ENCODE data around the gene ZNF18. TPM values are rescaled to one million over a fixed set of nuclear protein-coding genes. Genes with fewer than 3 reads are reported as not detected.

Gene ZNF18
- total and polyA plus RNA-seq, 2 of the 13 experiments (the other 11 are each of a cell fraction or from before 2014, with no cell fraction given): 2.4 to 5.4 TPM

DNA sequence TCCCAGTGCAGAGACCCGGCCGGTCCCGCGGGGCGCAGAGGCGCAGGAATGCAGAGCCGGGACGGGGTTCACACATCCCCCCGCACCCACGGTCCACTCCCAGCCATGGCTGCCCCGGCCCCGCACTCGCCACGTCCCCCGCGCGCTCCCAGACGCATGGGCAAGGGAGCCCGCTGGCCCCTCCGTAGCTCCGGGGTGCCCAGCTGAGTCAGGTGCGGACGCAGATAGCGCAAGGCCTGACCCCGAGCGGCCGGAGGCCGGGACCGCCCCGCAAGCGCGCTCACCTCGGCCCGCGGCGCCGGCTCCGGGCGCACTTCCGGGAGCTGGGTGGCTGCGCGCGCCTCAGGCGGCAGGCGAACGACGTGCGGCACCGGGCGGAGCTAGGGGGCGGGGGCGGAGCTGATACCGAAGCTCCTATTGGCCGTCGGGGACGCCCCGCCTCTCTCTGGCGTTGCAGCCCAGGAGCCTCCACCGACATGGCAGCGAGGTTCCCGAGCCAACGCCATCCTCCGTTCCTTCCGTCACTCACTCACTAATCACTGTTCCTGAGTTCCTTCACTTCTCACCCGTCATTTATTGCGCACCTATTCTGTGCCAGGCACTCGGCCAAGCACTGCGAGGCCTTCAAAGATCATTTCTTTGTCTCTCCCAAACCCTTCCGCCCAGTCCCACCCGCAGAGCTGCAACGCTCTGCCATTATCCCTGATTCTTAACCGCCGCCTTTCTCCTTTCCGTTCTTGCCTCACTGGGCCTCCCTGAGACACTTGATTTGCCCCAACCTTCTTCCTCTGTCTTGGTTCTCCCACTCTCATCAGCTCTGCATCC, at the start of gene ZNF18 (continued):
- TF ChIP-seq, protein P1, sequence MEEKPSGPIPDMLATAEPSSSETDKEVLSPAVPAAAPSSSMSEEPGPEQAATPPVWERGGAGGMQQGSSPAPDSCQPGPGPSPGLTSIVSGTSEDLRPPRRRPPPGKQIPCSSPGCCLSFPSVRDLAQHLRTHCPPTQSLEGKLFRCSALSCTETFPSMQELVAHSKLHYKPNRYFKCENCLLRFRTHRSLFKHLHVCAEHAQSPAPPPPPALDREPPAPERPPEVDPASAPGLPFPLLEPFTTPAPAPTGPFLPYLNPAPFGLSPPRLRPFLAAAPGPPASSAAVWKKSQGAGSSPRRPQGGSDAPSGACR (CRISPR knock-in tag; IDR thresholded peaks at IDR 0.05): no peak
- no peak for TF ChIP-seq ZNF251 (CRISPR knock-in tag; IDR thresholded peaks at IDR 0.05)
- no peak for TF ChIP-seq TBL1XR1 (IDR thresholded peaks at IDR 0.05; ENCODE audit: borderline replicate concordance, low read length, partially characterized antibody)
- TF ChIP-seq, protein P2, sequence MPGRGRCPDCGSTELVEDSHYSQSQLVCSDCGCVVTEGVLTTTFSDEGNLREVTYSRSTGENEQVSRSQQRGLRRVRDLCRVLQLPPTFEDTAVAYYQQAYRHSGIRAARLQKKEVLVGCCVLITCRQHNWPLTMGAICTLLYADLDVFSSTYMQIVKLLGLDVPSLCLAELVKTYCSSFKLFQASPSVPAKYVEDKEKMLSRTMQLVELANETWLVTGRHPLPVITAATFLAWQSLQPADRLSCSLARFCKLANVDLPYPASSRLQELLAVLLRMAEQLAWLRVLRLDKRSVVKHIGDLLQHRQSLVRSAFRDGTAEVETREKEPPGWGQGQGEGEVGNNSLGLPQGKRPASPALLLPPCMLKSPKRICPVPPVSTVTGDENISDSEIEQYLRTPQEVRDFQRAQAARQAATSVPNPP (CRISPR knock-in tag; IDR thresholded peaks at IDR 0.05): no peak
- no peak for TF ChIP-seq MIER3 (CRISPR knock-in tag; IDR thresholded peaks at IDR 0.05; ENCODE audit: borderline replicate concordance)
- TF ChIP-seq, protein P3, sequence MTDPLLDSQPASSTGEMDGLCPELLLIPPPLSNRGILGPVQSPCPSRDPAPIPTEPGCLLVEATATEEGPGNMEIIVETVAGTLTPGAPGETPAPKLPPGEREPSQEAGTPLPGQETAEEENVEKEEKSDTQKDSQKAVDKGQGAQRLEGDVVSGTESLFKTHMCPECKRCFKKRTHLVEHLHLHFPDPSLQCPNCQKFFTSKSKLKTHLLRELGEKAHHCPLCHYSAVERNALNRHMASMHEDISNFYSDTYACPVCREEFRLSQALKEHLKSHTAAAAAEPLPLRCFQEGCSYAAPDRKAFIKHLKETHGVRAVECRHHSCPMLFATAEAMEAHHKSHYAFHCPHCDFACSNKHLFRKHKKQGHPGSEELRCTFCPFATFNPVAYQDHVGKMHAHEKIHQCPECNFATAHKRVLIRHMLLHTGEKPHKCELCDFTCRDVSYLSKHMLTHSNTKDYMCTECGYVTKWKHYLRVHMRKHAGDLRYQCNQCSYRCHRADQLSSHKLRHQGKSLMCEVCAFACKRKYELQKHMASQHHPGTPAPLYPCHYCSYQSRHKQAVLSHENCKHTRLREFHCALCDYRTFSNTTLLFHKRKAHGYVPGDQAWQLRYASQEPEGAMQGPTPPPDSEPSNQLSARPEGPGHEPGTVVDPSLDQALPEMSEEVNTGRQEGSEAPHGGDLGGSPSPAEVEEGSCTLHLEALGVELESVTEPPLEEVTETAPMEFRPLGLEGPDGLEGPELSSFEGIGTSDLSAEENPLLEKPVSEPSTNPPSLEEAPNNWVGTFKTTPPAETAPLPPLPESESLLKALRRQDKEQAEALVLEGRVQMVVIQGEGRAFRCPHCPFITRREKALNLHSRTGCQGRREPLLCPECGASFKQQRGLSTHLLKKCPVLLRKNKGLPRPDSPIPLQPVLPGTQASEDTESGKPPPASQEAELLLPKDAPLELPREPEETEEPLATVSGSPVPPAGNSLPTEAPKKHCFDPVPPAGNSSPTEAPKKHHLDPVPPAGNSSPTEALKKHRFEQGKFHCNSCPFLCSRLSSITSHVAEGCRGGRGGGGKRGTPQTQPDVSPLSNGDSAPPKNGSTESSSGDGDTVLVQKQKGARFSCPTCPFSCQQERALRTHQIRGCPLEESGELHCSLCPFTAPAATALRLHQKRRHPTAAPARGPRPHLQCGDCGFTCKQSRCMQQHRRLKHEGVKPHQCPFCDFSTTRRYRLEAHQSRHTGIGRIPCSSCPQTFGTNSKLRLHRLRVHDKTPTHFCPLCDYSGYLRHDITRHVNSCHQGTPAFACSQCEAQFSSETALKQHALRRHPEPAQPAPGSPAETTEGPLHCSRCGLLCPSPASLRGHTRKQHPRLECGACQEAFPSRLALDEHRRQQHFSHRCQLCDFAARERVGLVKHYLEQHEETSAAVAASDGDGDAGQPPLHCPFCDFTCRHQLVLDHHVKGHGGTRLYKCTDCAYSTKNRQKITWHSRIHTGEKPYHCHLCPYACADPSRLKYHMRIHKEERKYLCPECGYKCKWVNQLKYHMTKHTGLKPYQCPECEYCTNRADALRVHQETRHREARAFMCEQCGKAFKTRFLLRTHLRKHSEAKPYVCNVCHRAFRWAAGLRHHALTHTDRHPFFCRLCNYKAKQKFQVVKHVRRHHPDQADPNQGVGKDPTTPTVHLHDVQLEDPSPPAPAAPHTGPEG (CRISPR knock-in tag; IDR thresholded peaks at IDR 0.05): peak; percentile 64; the same call in 1 of the 2 replicates
- TF ChIP-seq SPEN (CRISPR knock-in tag; IDR thresholded peaks at IDR 0.05; ENCODE audit: low read depth): peak; percentile 58; the same call in 1 of the 2 replicates
- peak; percentile 71; the same call in 1 of the 3 replicates for TF ChIP-seq MXI1 (IDR thresholded peaks at IDR 0.05; ENCODE audit: borderline replicate concordance, low read depth, low read length)
- peak; percentile 12 for TF ChIP-seq IKZF4 (CRISPR knock-in tag; IDR thresholded peaks at IDR 0.05; ENCODE audit: borderline replicate concordance, low read depth, not compliant biosample characterization)
- TF ChIP-seq ZNF543 (CRISPR knock-in tag; IDR thresholded peaks at IDR 0.05): no peak
- TF ChIP-seq, protein P4, sequence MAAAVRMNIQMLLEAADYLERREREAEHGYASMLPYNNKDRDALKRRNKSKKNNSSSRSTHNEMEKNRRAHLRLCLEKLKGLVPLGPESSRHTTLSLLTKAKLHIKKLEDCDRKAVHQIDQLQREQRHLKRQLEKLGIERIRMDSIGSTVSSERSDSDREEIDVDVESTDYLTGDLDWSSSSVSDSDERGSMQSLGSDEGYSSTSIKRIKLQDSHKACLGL (CRISPR knock-in tag; IDR thresholded peaks at IDR 0.05): no peak
- TF ChIP-seq, protein P5, sequence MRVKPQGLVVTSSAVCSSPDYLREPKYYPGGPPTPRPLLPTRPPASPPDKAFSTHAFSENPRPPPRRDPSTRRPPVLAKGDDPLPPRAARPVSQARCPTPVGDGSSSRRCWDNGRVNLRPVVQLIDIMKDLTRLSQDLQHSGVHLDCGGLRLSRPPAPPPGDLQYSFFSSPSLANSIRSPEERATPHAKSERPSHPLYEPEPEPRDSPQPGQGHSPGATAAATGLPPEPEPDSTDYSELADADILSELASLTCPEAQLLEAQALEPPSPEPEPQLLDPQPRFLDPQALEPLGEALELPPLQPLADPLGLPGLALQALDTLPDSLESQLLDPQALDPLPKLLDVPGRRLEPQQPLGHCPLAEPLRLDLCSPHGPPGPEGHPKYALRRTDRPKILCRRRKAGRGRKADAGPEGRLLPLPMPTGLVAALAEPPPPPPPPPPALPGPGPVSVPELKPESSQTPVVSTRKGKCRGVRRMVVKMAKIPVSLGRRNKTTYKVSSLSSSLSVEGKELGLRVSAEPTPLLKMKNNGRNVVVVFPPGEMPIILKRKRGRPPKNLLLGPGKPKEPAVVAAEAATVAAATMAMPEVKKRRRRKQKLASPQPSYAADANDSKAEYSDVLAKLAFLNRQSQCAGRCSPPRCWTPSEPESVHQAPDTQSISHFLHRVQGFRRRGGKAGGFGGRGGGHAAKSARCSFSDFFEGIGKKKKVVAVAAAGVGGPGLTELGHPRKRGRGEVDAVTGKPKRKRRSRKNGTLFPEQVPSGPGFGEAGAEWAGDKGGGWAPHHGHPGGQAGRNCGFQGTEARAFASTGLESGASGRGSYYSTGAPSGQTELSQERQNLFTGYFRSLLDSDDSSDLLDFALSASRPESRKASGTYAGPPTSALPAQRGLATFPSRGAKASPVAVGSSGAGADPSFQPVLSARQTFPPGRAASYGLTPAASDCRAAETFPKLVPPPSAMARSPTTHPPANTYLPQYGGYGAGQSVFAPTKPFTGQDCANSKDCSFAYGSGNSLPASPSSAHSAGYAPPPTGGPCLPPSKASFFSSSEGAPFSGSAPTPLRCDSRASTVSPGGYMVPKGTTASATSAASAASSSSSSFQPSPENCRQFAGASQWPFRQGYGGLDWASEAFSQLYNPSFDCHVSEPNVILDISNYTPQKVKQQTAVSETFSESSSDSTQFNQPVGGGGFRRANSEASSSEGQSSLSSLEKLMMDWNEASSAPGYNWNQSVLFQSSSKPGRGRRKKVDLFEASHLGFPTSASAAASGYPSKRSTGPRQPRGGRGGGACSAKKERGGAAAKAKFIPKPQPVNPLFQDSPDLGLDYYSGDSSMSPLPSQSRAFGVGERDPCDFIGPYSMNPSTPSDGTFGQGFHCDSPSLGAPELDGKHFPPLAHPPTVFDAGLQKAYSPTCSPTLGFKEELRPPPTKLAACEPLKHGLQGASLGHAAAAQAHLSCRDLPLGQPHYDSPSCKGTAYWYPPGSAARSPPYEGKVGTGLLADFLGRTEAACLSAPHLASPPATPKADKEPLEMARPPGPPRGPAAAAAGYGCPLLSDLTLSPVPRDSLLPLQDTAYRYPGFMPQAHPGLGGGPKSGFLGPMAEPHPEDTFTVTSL (CRISPR knock-in tag; IDR thresholded peaks at IDR 0.05; ENCODE audit: borderline replicate concordance): no peak

All from HepG2 (cell line).